NB4 (cell line): Measurements from ENCODE around the gene MYLK.

Experiments used
- POLR2A ChIP-seq: IDR thresholded peaks from 2 replicates; pipeline ENCODE4 v1.6.1; 2011; ENCODE audit warnings: mild to moderate bottlenecking; ENCODE audit not compliant: insufficient read length; ENCODE audit errors: extremely low read depth
- TF ChIP-seq, protein P1 (sequence below): IDR thresholded peaks from one replicate; pipeline ENCODE4 v1.5.1; 2012; ENCODE audit warnings: low read depth, low read length

DNA sequence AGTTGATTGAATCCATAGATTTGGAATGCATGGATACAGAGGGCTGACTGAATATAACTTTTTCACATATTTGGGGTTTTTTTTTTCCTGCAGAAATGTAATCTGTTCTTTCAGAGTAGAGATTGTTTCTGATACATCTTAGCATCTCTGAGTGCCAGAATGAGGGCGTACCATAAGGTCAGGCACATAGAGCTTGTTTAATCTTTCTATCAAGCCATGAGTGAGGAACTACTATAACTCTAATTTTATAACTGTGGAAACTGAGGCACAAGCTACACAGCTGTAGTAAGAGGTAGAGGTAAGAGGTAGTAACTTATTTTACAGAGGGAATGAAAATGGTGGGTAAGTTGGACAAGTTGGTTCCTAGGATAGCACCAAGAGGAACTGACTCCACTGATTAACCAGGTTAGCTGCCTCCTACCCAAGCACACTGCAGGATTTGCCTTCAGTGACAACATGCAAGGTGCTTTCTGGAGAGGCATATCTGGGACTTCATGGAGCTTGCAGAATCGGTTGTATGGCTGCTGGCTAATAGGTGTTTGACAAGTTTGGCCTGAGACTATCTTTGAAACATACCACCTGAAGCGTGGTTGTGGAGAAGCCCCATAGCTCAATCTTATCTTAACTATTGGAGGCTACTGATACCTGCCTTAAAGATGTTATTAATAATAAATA is 275.7 kb downstream of the MYLK start:
- TF ChIP-seq, protein P1, sequence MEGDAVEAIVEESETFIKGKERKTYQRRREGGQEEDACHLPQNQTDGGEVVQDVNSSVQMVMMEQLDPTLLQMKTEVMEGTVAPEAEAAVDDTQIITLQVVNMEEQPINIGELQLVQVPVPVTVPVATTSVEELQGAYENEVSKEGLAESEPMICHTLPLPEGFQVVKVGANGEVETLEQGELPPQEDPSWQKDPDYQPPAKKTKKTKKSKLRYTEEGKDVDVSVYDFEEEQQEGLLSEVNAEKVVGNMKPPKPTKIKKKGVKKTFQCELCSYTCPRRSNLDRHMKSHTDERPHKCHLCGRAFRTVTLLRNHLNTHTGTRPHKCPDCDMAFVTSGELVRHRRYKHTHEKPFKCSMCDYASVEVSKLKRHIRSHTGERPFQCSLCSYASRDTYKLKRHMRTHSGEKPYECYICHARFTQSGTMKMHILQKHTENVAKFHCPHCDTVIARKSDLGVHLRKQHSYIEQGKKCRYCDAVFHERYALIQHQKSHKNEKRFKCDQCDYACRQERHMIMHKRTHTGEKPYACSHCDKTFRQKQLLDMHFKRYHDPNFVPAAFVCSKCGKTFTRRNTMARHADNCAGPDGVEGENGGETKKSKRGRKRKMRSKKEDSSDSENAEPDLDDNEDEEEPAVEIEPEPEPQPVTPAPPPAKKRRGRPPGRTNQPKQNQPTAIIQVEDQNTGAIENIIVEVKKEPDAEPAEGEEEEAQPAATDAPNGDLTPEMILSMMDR, result no peak
- TF ChIP-seq POLR2A, result no peak
